GM12878 (cell line): Measurements from ENCODE around the gene SLC15A4. TPM values are rescaled to one million over a fixed set of nuclear protein-coding genes. Genes with fewer than 3 reads are reported as not detected.
A peak's percentile ranks its signal among the peaks of the same experiment; 100 is the strongest.

ENCODE experiments used
- ATAC-seq: fragments of 200-7000 bp; cut with Tn5 transposase; 3 replicates; pipeline ENCODE4 v1.9.1; 2020; ENCODE audit warnings: mild to moderate bottlenecking, moderate library complexity
- BruUV-seq: library from RNA; stranded (reverse); fragments of 400-500 nt; replicated peaks from 2 replicates; lab custom pipeline; 2021; lab: Mats Ljungman, UMichigan
- CTCF ChIA-PET: fragments of 300-600 bp; sonication (Branson Sonifier 250); formaldehyde crosslinking; extraction: SDS; loops from one replicate; lab custom pipeline; 2021; ENCODE audit warnings: inconsistent platforms; lab: Yijun Ruan, JAX
- POLR2A ChIA-PET: fragments of 350-600 bp; formaldehyde crosslinking; extraction: SDS; loops from one replicate; lab custom pipeline; 2021; ENCODE audit warnings: inconsistent platforms; lab: Charles Lee
- RAD21 ChIA-PET: fragments of 300-600 bp; sonication (Branson Sonifier 250); formaldehyde crosslinking; loops from one replicate; lab custom pipeline; 2023; ENCODE audit warnings: antibody characterized with exemption; ENCODE audit not compliant: unreplicated experiment; lab: Charles Lee
- SMC1A ChIA-PET: fragments of 300-600 bp; sonication (Branson Sonifier 250); formaldehyde crosslinking; loops from one replicate; lab custom pipeline; 2023; ENCODE audit not compliant: unreplicated experiment, uncharacterized antibody; lab: Charles Lee
- DNase-seq: peaks from one replicate; pipeline ENCODE4 v3.0.0-alpha.2; 2011; ENCODE audit warnings: low read depth, low spot score
- FAIRE-seq: peaks from 3 replicates; lab custom pipeline; 2011; peaks lifted over from hg19 to GRCh38; lab: Jason Lieb, UNC
- H2AFZ ChIP-seq: 2 replicates; pipeline ENCODE4 v1.6.0; 2011; ENCODE audit warnings: low read depth, low read length, control low read depth; ENCODE audit not compliant: control insufficient read depth
- H3K27ac ChIP-seq: 2 replicates; pipeline ENCODE4 v1.5.1; 2011; ENCODE audit warnings: control low read depth; ENCODE audit not compliant: control insufficient read depth, insufficient read depth
- H3K27me3 ChIP-seq, 2 experiments: replicated peaks in 1 of 2; 2 replicates each; pipeline versions ENCODE4 v1.6.0 to v1.6.1; 2011; ENCODE audit warnings: low read length in 1 of 2; ENCODE audit not compliant: control insufficient read depth in 2 of 2, insufficient read depth in 2 of 2
- H3K36me3 ChIP-seq, 2 experiments: 2 replicates each; pipeline ENCODE4 v1.5.1; 2011; ENCODE audit warnings: low read length in 1 of 2; ENCODE audit not compliant: control insufficient read depth in 2 of 2, insufficient read depth in 2 of 2
- H3K4me1 ChIP-seq: 2 replicates; pipeline ENCODE4 v1.6.1; 2011; ENCODE audit warnings: mild to moderate bottlenecking, low read length, moderate library complexity, mixed read lengths; ENCODE audit not compliant: control insufficient read depth, insufficient read depth
- H3K4me2 ChIP-seq: 2 replicates; pipeline ENCODE4 v1.6.0; 2011; ENCODE audit warnings: control low read depth; ENCODE audit not compliant: control insufficient read depth, insufficient read depth
- H3K4me3 ChIP-seq: fragments of 200-600 bp; sonication (generic); 2 replicates; pipeline ENCODE4 v1.5.1; 2016
- H3K79me2 ChIP-seq: 2 replicates; pipeline ENCODE4 v1.6.0; 2011; ENCODE audit warnings: low read length; ENCODE audit not compliant: control insufficient read depth, insufficient read depth
- H3K9ac ChIP-seq: 2 replicates; pipeline ENCODE4 v1.8.0; 2011; ENCODE audit warnings: low read length, control low read depth, mixed read lengths; ENCODE audit not compliant: control insufficient read depth, insufficient read depth
- H3K9me3 ChIP-seq: replicated peaks from 3 replicates; pipeline ENCODE4 v1.5.1; 2011; ENCODE audit warnings: mild to moderate bottlenecking, low read length; ENCODE audit not compliant: control insufficient read depth, insufficient read depth
- H4K20me1 ChIP-seq: 2 replicates; pipeline ENCODE4 v1.6.0; 2011; ENCODE audit not compliant: control insufficient read depth, insufficient read depth
- CBX5 ChIP-seq: sonication (generic); IDR thresholded peaks from 2 replicates; pipeline ENCODE4 v1.6.1; 2016; ENCODE audit warnings: low read depth, moderate library complexity, mild to moderate bottlenecking, inconsistent platforms
- FOXK2 ChIP-seq: fragments of 450-650 bp; IDR thresholded peaks from 2 replicates; pipeline ENCODE4 v1.6.1; 2017; ENCODE audit warnings: mild to moderate bottlenecking, moderate library complexity
- HDAC2 ChIP-seq: fragments of 200-600 bp; sonication (generic); IDR thresholded peaks from 2 replicates; pipeline ENCODE4 v1.6.1; 2017
- NFIC ChIP-seq: IDR thresholded peaks from 2 replicates; pipeline ENCODE4 v1.6.1; 2012; ENCODE audit warnings: low read depth, mild to moderate bottlenecking, inconsistent platforms, low read length, moderate library complexity
- POLR2A ChIP-seq: IDR thresholded peaks from 2 replicates; pipeline ENCODE4 v1.6.1; 2011; ENCODE audit warnings: low read depth, mild to moderate bottlenecking, low read length
- RB1 ChIP-seq: fragments of 450-650 bp; formaldehyde crosslinking; IDR thresholded peaks from 2 replicates; pipeline ENCODE4 v1.6.1; 2017; ENCODE audit warnings: mild to moderate bottlenecking, borderline replicate concordance
- RCOR1 ChIP-seq: conservative IDR thresholded peaks from 2 replicates; pipeline ENCODE4 v1.6.1; 2012; ENCODE audit warnings: low read depth, low read length, improper control_type of control experiment
- SPI1 ChIP-seq: IDR thresholded peaks from 2 replicates; pipeline ENCODE4 v1.6.1; 2011; ENCODE audit warnings: low read depth, mild to moderate bottlenecking, low read length, moderate library complexity, borderline replicate concordance; ENCODE audit not compliant: insufficient read depth
- SREBF1 ChIP-seq: IDR thresholded peaks from 2 replicates; pipeline ENCODE4 v1.6.1; 2012; ENCODE audit warnings: mild to moderate bottlenecking, low read length
- STAT1 ChIP-seq: fragments of 450-650 bp; conservative IDR thresholded peaks from 2 replicates; pipeline ENCODE4 v1.6.1; 2014; ENCODE audit warnings: antibody characterized with exemption, mild to moderate bottlenecking
- WGBS: methylation state at CpG from one replicate; pipeline ENCODE4 v1.1.6; 2016; ENCODE audit warnings: low lambda C conversion rate; ENCODE audit not compliant: insufficient replicate concordance, insufficient coverage; ENCODE audit errors: missing lambda C conversion rate; 5-methylcytosine and 5-hydroxymethylcytosine counted together
- in situ Hi-C: fragments of 300-500 bp; cut with MboI; formaldehyde crosslinking; loops from 9 replicates; pipeline ENCODE4 v1.14.3; 2018; ENCODE audit warnings: mixed read lengths
- intact Hi-C: fragments of 100-400 bp; cut with micrococcal nuclease; formaldehyde crosslinking; loops from one replicate; pipeline ENCODE4 v1.14.2; 2022; ENCODE audit not compliant: unreplicated experiment
- polyA plus RNA-seq, 11 experiments: library from polyadenylated mRNA; depleted of rRNA in 4 of 11; unstranded in 6 of 11; stranded (reverse) in 5 of 11; fragments of >200 nt; fragmentation: Nextera tagmentation in 4 of 11; fragmentation: Illumina TruSeq in 1 of 11; extraction: Ambion mirVana in 4 of 11; extraction: Trizol in 1 of 11; gene quantifications; 1 replicate in 1 of 11; 2 replicates in 10 of 11; pipeline versions ENCODE4 v1.2.1 to v1.2.3, GENCODE V29; 2011 to 2016; ENCODE audit warnings: inconsistent platforms in 2 of 11, missing spikeins in 2 of 11, low read depth in 1 of 11
- total RNA-seq, 4 experiments: library from RNA; depleted of rRNA in 3 of 4; stranded (reverse); fragments of >200 nt in 3 of 4; fragmentation: Illumina TruSeq in 1 of 4; extraction: Trizol in 1 of 4; gene quantifications; 2 replicates each; pipeline versions ENCODE4 v1.2.1 to v1.2.3, GENCODE V29; 2013 to 2021

Gene SLC15A4
- total and polyA plus RNA-seq, 10 of the 15 experiments (the other 5 are each of a cell fraction or from before 2014, with no cell fraction given) = 12.7 to 257 (median 36.6) TPM

- Histone ChIP-seq H3K9me3 (no peaks in the 10 kb centered on the region), H4K20me1 (no peaks in the 10 kb centered on the region), H3K9ac (no peak overlapping the region), H3K36me3 (peaks cover 39 to 44% of the 10 kb centered on the region in 2 experiments), H3K4me1 (peaks cover 56% of the 10 kb centered on the region), H3K27me3 (no peaks in the 10 kb centered on the region), H2AFZ (no peak overlapping the region), H3K79me2 (peaks cover 21% of the 10 kb centered on the region), H3K27ac (no peak overlapping the region), H3K4me3 (no peak overlapping the region), H3K4me2 (no peak overlapping the region)
- WGBS = 85% methylated on average over 6 of the region's 6 CpGs
- no peak for TF ChIP-seq FOXK2
- peak; percentile 28; the same call in 1 of the 2 replicates for TF ChIP-seq SPI1
- SMC1A ChIA-PET = interaction anchor here (1.0 to 9.4 kb wide), 7 partner anchors 11 to 36 kb away, joined by 3 to 261 read pairs (median 55); no protein-coding TSS in a partner anchor
- no peak for DNase-seq
- ATAC-seq = no peak
- intact Hi-C loops = loop anchor here (10.0 kb wide), 1 partner anchor 149 kb away; no protein-coding TSS in a partner anchor
- CTCF ChIA-PET = interaction anchor here (1.1 to 13.4 kb wide), 6 partner anchors 10 to 122 kb away, joined by 3 to 105 read pairs (median 8); no protein-coding TSS in a partner anchor
- in situ Hi-C loops = no loop called here
- no TSS peak for BruUV-seq
- no peak for FAIRE-seq
- POLR2A ChIA-PET = interaction anchor here (0.9 to 9.6 kb wide), 5 partner anchors 11 to 36 kb away, joined by 3 to 253 read pairs (median 11); partner anchors contain the start of gene SLC15A4
- RAD21 ChIA-PET = interaction anchor here (0.6 to 7.7 kb wide), 6 partner anchors 11 to 60 kb away, joined by 3 to 209 read pairs (median 10); no protein-coding TSS in a partner anchor
Observed at GRCh38 chr12:128793701-128794100, 30.1 kb downstream of the SLC15A4 start.

- Histone ChIP-seq H3K4me2 (no peak overlapping the region), H3K9ac (no peak overlapping the region), H3K4me3 (no peak overlapping the region), H3K36me3 (peaks cover 35 to 39% of the 10 kb centered on the region in 2 experiments), H3K27ac (no peak overlapping the region), H3K79me2 (peaks cover 18% of the 10 kb centered on the region), H3K4me1 (peaks cover 48% of the 10 kb centered on the region), H3K27me3 (no peaks in the 10 kb centered on the region), H4K20me1 (no peaks in the 10 kb centered on the region), H2AFZ (no peak overlapping the region), H3K9me3 (no peaks in the 10 kb centered on the region)
- ChIA-PET SMC1A (interaction anchor here (1.0 to 9.4 kb wide), 3 partner anchors 10 to 28 kb away, joined by 3 to 261 read pairs (median 112); no protein-coding TSS in a partner anchor), POLR2A (interaction anchor here (0.8 to 9.6 kb wide), 5 partner anchors 18 to 37 kb away, joined by 3 to 253 read pairs (median 4); no protein-coding TSS in a partner anchor), RAD21 (interaction anchor here (1.0 to 7.7 kb wide), 4 partner anchors 9 to 39 kb away, joined by 3 to 209 read pairs (median 64); no protein-coding TSS in a partner anchor), CTCF (interaction anchor here (2.8 to 13.4 kb wide), 3 partner anchors 10 to 37 kb away, joined by 8 to 105 read pairs (median 51); no protein-coding TSS in a partner anchor)
- 97% methylated on average over 17 of the region's 17 CpGs for WGBS
- BruUV-seq = no TSS peak
- intact Hi-C loops = loop anchor here (10.0 kb wide), 1 partner anchor 148 kb away; no protein-coding TSS in a partner anchor
- ATAC-seq (no peak), FAIRE-seq (no peak), DNase-seq (no peak)
- TF ChIP-seq STAT1 (no peak), RB1 (no peak), HDAC2 (no peak), POLR2A (peak; percentile 1; the same call in 1 of the 2 replicates), SREBF1 (0 out of 2 replicates have a peak, but pooled peaks have one; percentile 4), NFIC (no peak), CBX5 (no peak), RCOR1 (no peak)
- in situ Hi-C loops = no loop called here
Observed at GRCh38 chr12:128792881-128793280, 30.9 kb downstream of the SLC15A4 start.
